Retinal pigment epithelial cell (primary cell): ENCODE data around the gene KCNIP1.
A peak's percentile ranks its signal among the peaks of the same experiment; 100 is the strongest.

Source experiments
- DNase-seq: peaks from one replicate; pipeline ENCODE4 v3.0.0-alpha.2; 2010; ENCODE audit warnings: low read depth
- H3K4me3 ChIP-seq: 2 replicates; pipeline ENCODE4 v1.5.1; 2011; ENCODE audit warnings: mild to moderate bottlenecking, low read length, control low read depth, moderate library complexity
- CTCF ChIP-seq: conservative IDR thresholded peaks from 2 replicates; pipeline ENCODE4 v1.5.1; 2011; ENCODE audit warnings: low read depth, low read length, control low read depth, inconsistent platforms

The KCNIP1 gene

GRCh38 chr5:170504616-170505266 is 921 bp downstream of the KCNIP1 start:
- no peak for TF ChIP-seq CTCF
- no peak for DNase-seq
- no peak overlapping the region for H3K4me3 ChIP-seq

GRCh38 chr5:170508036-170508435 is 4.2 kb downstream of the KCNIP1 start:
- TF ChIP-seq CTCF: no peak
- DNase-seq: no peak
- no peak overlapping the region for H3K4me3 ChIP-seq

- TF ChIP-seq CTCF: peak; percentile 47
- DNase-seq: no peak
- no peak overlapping the region for H3K4me3 ChIP-seq
Measured at GRCh38 chr5:170508660-170509347, 5.0 kb downstream of the KCNIP1 start.

GRCh38 chr5:170509348-170509660 is 5.5 kb downstream of the KCNIP1 start:
- no peak for TF ChIP-seq CTCF
- DNase-seq: no peak
- H3K4me3 ChIP-seq: no peak overlapping the region

- no peak for TF ChIP-seq CTCF
- no peak for DNase-seq
- H3K4me3 ChIP-seq: no peak overlapping the region
Measured at GRCh38 chr5:170510126-170510525, 6.3 kb downstream of the KCNIP1 start.

- H3K4me3 ChIP-seq: no peak overlapping the region
- no peak for TF ChIP-seq CTCF
- no peak for DNase-seq
Measured at GRCh38 chr5:170510559-170510958, 6.7 kb downstream of the KCNIP1 start.

GRCh38 chr5:170511551-170512258 is 7.9 kb downstream of the KCNIP1 start:
- no peak for DNase-seq
- no peak for TF ChIP-seq CTCF
- H3K4me3 ChIP-seq: no peak overlapping the region
